Smooth muscle cell of the brain vasculature (primary cell): Measurements from ENCODE around the gene ERFE.
A peak's percentile ranks its signal among the peaks of the same experiment; 100 is the strongest.

ENCODE experiments used
- DNase-seq: peaks from one replicate; pipeline ENCODE4 v3.0.0-alpha.2; 2012; ENCODE audit warnings: low read depth, low spot score

ERFE gene

GRCh38 chr2:238126338-238126737 lies 32.4 kb upstream of the ERFE start:
- DNase-seq: no peak

GRCh38 chr2:238126775-238127164 lies 32.0 kb upstream of the ERFE start:
- DNase-seq: no peak

- peak; percentile 15 for DNase-seq
Measured at GRCh38 chr2:238127165-238128060, 31.4 kb upstream of the ERFE start.

GRCh38 chr2:238128061-238128440 lies 30.7 kb upstream of the ERFE start:
- no peak for DNase-seq

- no peak for DNase-seq
Measured at GRCh38 chr2:238128534-238129001, 30.2 kb upstream of the ERFE start.

GRCh38 chr2:238129166-238130010 lies 29.4 kb upstream of the ERFE start:
- no peak for DNase-seq

- DNase-seq: no peak
Measured at GRCh38 chr2:238130111-238130695, 28.6 kb upstream of the ERFE start.

GRCh38 chr2:238130696-238131628 lies 27.8 kb upstream of the ERFE start:
- no peak for DNase-seq

GRCh38 chr2:238131761-238132462 lies 26.9 kb upstream of the ERFE start:
- no peak for DNase-seq

- DNase-seq: no peak
Measured at GRCh38 chr2:238132463-238133450, 26.0 kb upstream of the ERFE start.

- DNase-seq: no peak
Measured at GRCh38 chr2:238133499-238134392, 25.0 kb upstream of the ERFE start.

- no peak for DNase-seq
Measured at GRCh38 chr2:238134393-238134785, 24.4 kb upstream of the ERFE start.

- DNase-seq: no peak
Measured at GRCh38 chr2:238135601-238136150, 23.1 kb upstream of the ERFE start.

GRCh38 chr2:238136820-238137537 lies 21.8 kb upstream of the ERFE start:
- DNase-seq: no peak

- DNase-seq: no peak
Measured at GRCh38 chr2:238137885-238138284, 20.9 kb upstream of the ERFE start.

GRCh38 chr2:238138331-238139195 lies 20.2 kb upstream of the ERFE start, which contains the start of gene KLHL30:
Gene KLHL30, plus strand, starts transcription at chr2:238138668. Its CDS starts 2,087 bp downstream, at chr2:238140755.
- no peak for DNase-seq
